KMS-11 (cell line): ENCODE measurements around the gene PNKP.

Source experiments
- H2AFZ ChIP-seq: fragments of 200-600 bp; sonication (generic); 2 replicates; pipeline ENCODE4 v1.6.1; 2016; ENCODE audit warnings: antibody characterized with exemption, mixed run types, low read depth
- H3K27ac ChIP-seq: fragments of 200-600 bp; sonication (generic); 2 replicates; pipeline ENCODE4 v1.6.1; 2016; ENCODE audit warnings: mild to moderate bottlenecking, mixed run types
- H3K27me3 ChIP-seq: fragments of 200-600 bp; sonication (generic); 2 replicates; pipeline ENCODE4 v1.6.1; 2017; ENCODE audit warnings: mild to moderate bottlenecking, low read depth, mixed run types, moderate library complexity; ENCODE audit not compliant: insufficient read depth
- H3K36me3 ChIP-seq: fragments of 200-600 bp; sonication (generic); 2 replicates; pipeline ENCODE4 v1.6.1; 2017; ENCODE audit warnings: mild to moderate bottlenecking, mixed run types; ENCODE audit not compliant: insufficient read depth
- H3K4me1 ChIP-seq: fragments of 200-600 bp; sonication (generic); 2 replicates; pipeline ENCODE4 v1.6.1; 2016; ENCODE audit warnings: mild to moderate bottlenecking, low read depth, mixed run types; ENCODE audit not compliant: poor library complexity, severe bottlenecking
- H3K4me2 ChIP-seq: fragments of 200-600 bp; sonication (generic); 2 replicates; pipeline ENCODE4 v1.7.0; 2016; ENCODE audit warnings: mild to moderate bottlenecking, mixed run types
- H3K4me3 ChIP-seq: fragments of 200-600 bp; sonication (generic); IDR thresholded peaks from 2 replicates; pipeline ENCODE4 v1.6.1; 2017; ENCODE audit warnings: low read depth, low read length, mixed read lengths; ENCODE audit not compliant: insufficient read depth
- H3K79me2 ChIP-seq: fragments of 200-600 bp; sonication (generic); 2 replicates; pipeline ENCODE4 v1.6.1; 2016; ENCODE audit warnings: low read depth, mixed run types; ENCODE audit not compliant: insufficient read depth
- H3K9ac ChIP-seq: fragments of 200-600 bp; sonication (generic); 2 replicates; pipeline ENCODE4 v1.6.1; 2016; ENCODE audit warnings: mild to moderate bottlenecking, mixed run types
- H4K20me1 ChIP-seq: fragments of 200-600 bp; sonication (generic); 2 replicates; pipeline ENCODE4 v1.6.1; 2016; ENCODE audit warnings: mild to moderate bottlenecking, mixed run types; ENCODE audit not compliant: insufficient read depth
- TF ChIP-seq, protein P1 (sequence below): fragments of 200-600 bp; sonication (generic); conservative IDR thresholded peaks from 2 replicates; pipeline ENCODE4 v1.6.1; 2017; ENCODE audit warnings: low read depth, mild to moderate bottlenecking, antibody characterized with exemption, low read length, moderate library complexity, mixed read lengths

PNKP gene

DNA sequence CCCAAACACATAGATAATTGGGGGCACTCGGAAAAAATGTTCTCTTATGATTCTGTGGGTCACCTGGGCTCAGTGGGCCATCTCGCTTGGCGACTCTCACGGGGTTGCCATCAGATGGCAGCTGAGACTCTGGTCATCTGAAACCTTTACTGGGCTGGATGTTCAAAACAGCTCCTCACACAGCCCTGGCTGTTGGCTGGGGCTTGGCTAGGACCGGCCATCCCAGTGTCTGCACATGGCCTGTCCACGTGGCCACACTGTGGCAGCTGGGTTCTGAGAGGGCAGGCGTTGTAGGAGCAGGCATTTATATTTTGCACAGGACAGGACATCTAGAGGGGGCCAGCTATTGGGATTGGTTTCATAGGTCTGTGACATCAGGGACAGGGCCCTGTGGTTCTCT, 33.8 kb downstream of the PNKP start:
- no peaks in the 10 kb centered on the region for H3K4me1 ChIP-seq
- TF ChIP-seq, protein P1, sequence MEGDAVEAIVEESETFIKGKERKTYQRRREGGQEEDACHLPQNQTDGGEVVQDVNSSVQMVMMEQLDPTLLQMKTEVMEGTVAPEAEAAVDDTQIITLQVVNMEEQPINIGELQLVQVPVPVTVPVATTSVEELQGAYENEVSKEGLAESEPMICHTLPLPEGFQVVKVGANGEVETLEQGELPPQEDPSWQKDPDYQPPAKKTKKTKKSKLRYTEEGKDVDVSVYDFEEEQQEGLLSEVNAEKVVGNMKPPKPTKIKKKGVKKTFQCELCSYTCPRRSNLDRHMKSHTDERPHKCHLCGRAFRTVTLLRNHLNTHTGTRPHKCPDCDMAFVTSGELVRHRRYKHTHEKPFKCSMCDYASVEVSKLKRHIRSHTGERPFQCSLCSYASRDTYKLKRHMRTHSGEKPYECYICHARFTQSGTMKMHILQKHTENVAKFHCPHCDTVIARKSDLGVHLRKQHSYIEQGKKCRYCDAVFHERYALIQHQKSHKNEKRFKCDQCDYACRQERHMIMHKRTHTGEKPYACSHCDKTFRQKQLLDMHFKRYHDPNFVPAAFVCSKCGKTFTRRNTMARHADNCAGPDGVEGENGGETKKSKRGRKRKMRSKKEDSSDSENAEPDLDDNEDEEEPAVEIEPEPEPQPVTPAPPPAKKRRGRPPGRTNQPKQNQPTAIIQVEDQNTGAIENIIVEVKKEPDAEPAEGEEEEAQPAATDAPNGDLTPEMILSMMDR: no peak
- H3K4me2 ChIP-seq: no peak overlapping the region
- no peak overlapping the region for H2AFZ ChIP-seq
- no peak overlapping the region for H3K27ac ChIP-seq
- H3K9ac ChIP-seq: no peak overlapping the region
- no peaks in the 10 kb centered on the region for H4K20me1 ChIP-seq
- no peaks in the 10 kb centered on the region for H3K27me3 ChIP-seq
- no peaks in the 10 kb centered on the region; the same call in 1 of the 2 replicates for H3K36me3 ChIP-seq
- H3K4me3 ChIP-seq: no peak overlapping the region
- H3K79me2 ChIP-seq: no peaks in the 10 kb centered on the region

DNA sequence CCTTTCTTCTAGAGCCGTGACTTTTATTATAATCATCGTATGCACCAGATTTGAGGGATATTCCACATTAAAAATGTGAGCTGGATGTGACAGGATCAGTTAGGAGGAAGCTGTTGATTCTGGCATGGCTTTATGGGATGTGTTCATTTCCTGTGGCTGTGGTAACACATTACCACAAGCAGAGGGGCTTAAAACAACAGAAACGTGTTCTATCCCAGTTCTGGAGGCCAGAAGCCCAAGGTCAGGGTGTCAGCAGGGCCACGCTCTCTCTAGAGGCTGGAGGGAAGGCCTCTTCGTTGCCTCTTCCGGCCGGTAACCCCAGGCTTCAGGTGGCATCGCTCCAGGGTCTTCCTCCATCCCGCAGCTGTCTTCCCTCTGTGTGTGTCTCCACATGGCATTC, 34.8 kb downstream of the PNKP start:
- H3K27ac ChIP-seq: no peak overlapping the region
- TF ChIP-seq, protein P1: no peak
- H4K20me1 ChIP-seq: no peaks in the 10 kb centered on the region
- no peaks in the 10 kb centered on the region for H3K27me3 ChIP-seq
- no peak overlapping the region for H3K9ac ChIP-seq
- no peaks in the 10 kb centered on the region; the same call in 1 of the 2 replicates for H3K36me3 ChIP-seq
- H3K4me2 ChIP-seq: no peak overlapping the region
- H3K79me2 ChIP-seq: no peaks in the 10 kb centered on the region
- H2AFZ ChIP-seq: no peak overlapping the region
- no peak overlapping the region for H3K4me3 ChIP-seq
- no peaks in the 10 kb centered on the region for H3K4me1 ChIP-seq

DNA sequence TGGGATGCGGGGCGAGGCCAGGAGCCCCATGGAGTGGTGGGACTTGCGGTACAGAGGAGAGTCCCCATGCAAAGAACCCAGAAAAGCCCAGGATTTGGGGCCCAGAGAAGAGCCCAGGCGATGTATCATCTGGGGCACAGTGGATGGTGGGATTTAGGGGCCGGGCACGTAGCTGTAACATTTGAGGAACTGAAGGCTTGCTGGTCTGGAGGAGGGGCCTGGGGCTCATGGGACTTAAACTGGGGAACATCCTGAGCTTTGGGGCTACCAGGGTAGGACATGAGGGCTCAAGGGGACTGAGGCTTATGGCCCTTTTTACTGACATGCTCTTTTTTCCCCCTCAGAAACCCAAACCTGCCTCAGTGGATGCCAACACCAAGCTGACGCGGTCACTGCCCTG, 35.8 kb downstream of the PNKP start:
- Histone ChIP-seq H3K9ac (no peak overlapping the region), H3K27me3 (no peaks in the 10 kb centered on the region), H3K36me3 (no peaks in the 10 kb centered on the region; the same call in 1 of the 2 replicates)

DNA sequence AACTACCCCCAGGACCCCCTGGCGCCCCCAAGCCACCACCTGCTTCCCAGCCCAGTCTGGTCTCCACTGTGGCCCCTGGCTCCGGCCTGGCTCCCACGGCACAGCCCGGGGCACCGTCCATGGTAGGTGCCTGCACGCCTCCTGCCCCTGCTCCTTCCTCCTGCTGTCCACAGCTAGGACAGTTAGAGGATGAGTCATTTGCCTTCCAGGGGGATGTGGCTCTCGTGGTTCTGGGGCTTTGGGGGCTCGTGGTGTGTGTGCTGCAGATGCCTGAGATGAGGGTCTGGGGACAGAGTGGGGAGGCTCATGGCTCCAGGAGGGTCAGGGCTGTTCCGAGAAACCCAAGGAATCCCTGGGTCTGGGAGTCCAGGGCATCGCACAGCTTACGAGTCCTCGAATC, 36.6 kb downstream of the PNKP start:
- Histone ChIP-seq H3K27ac (no peak overlapping the region), H4K20me1 (no peaks in the 10 kb centered on the region), H3K79me2 (peaks cover 8% of the 10 kb centered on the region; the same call in 1 of the 2 replicates), H3K36me3 (no peaks in the 10 kb centered on the region; the same call in 1 of the 2 replicates), H3K4me2 (no peak overlapping the region), H2AFZ (no peak overlapping the region), H3K9ac (no peak overlapping the region), H3K4me1 (no peaks in the 10 kb centered on the region), H3K27me3 (no peaks in the 10 kb centered on the region), H3K4me3 (no peak overlapping the region)
- TF ChIP-seq, protein P1: no peak

More for the DNA sequence above, 35.8 kb downstream of the PNKP start:
- H3K79me2 ChIP-seq: no peaks in the 10 kb centered on the region; the same call in 1 of the 2 replicates
- H3K4me1 ChIP-seq: no peaks in the 10 kb centered on the region
- no peak overlapping the region for H3K4me2 ChIP-seq
- TF ChIP-seq, protein P1: no peak
- no peak overlapping the region for H3K27ac ChIP-seq
- H4K20me1 ChIP-seq: no peaks in the 10 kb centered on the region
- H2AFZ ChIP-seq: no peak overlapping the region
- no peak overlapping the region for H3K4me3 ChIP-seq
